Ascending aorta (tissue), 2 donors: ENCODE results near the gene ALPP. TPM values are rescaled to one million over a fixed set of nuclear protein-coding genes. Genes with fewer than 3 reads are reported as not detected.

ENCODE experiments used
- DNase-seq, 2 donors: peaks; one replicate each; pipeline ENCODE4 v3.0.0-alpha.2; 2019; ENCODE audit warnings: low spot score in 2 of 2
- H3K27ac ChIP-seq, 2 donors: fragments of 200-600 bp; sonication (generic); one replicate each; pipeline ENCODE4 v1.5.1; 2016 to 2017; ENCODE audit warnings: mild to moderate bottlenecking in 1 of 2
- H3K27me3 ChIP-seq: fragments of 200-600 bp; sonication (generic); one replicate; pipeline ENCODE4 v1.5.1; 2017
- H3K36me3 ChIP-seq, 2 donors: fragments of 200-600 bp; sonication (generic); one replicate each; pipeline ENCODE4 v1.5.1; 2016
- H3K4me1 ChIP-seq, 2 donors: fragments of 200-600 bp; sonication (generic); one replicate each; pipeline ENCODE4 v1.5.1; 2016 to 2017; ENCODE audit warnings: mild to moderate bottlenecking in 1 of 2
- H3K4me3 ChIP-seq, 2 donors: fragments of 200-600 bp; sonication (generic); one replicate each; pipeline ENCODE4 v1.5.1; 2016 to 2017; ENCODE audit warnings: mild to moderate bottlenecking in 1 of 2
- H3K9me3 ChIP-seq, 2 donors: fragments of 200-600 bp; sonication (generic); one replicate each; pipeline ENCODE4 v1.5.1; 2016
- intact Hi-C: fragments of 100-400 bp; cut with DNase I; formaldehyde crosslinking; loops from one replicate; pipeline ENCODE4 v1.15.1; 2023
- total RNA-seq: library from RNA; depleted of rRNA; stranded (reverse); fragments of >200 nt; gene quantifications from one replicate; pipeline ENCODE4 v1.1.0, GENCODE V29; 2016
- TF ChIP-seq, protein P1 (sequence below), 3 experiments: fragments of 200-600 bp in 2 of 3; fragments of 450-650 bp in 1 of 3; sonication (generic) in 2 of 3; IDR thresholded peaks; one replicate each; pipeline ENCODE4 v1.5.1; 2016 to 2019; ENCODE audit warnings: antibody characterized with exemption in 3 of 3, mild to moderate bottlenecking in 1 of 3, moderate library complexity in 1 of 3

The ALPP gene
- total RNA-seq, 1 donor from 2014 or later = not detected

- intact Hi-C loops = no loop called here
- DNase-seq = no peak
Observed at GRCh38 chr2:232412986-232413385, 34.4 kb downstream of the ALPP start.

DNA sequence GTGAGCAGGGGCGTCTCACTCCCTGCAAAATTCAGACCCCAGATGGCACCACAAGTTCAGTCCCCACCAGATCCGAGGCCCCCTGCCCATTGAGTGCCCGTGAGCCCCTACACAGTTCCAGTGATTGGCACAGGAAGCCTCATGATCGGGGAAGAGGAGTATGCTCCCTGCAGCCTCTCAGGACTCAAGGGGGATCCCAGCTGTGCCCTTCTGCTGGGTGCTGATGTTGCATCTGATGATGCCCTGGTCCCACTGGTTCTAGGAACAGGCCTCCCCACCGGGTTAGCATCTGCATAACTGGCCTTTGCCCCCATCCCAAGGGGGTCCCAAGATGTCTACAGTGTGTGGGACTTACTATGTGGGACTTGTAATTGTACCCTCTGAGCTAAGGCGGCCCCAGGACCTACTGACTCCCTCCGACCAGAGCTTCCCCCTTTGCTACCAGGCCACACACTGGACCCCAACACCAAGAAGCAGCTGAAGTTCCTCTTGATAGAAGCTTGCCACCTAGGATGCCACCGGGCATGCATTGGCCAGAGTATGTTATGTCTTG is 36.7 kb downstream of the ALPP start:
- H3K4me1 ChIP-seq = no peaks in the 10 kb centered on the region
- H3K36me3 ChIP-seq = no peaks in the 10 kb centered on the region
- no peaks in the 10 kb centered on the region for H3K9me3 ChIP-seq
- TF ChIP-seq, protein P1, sequence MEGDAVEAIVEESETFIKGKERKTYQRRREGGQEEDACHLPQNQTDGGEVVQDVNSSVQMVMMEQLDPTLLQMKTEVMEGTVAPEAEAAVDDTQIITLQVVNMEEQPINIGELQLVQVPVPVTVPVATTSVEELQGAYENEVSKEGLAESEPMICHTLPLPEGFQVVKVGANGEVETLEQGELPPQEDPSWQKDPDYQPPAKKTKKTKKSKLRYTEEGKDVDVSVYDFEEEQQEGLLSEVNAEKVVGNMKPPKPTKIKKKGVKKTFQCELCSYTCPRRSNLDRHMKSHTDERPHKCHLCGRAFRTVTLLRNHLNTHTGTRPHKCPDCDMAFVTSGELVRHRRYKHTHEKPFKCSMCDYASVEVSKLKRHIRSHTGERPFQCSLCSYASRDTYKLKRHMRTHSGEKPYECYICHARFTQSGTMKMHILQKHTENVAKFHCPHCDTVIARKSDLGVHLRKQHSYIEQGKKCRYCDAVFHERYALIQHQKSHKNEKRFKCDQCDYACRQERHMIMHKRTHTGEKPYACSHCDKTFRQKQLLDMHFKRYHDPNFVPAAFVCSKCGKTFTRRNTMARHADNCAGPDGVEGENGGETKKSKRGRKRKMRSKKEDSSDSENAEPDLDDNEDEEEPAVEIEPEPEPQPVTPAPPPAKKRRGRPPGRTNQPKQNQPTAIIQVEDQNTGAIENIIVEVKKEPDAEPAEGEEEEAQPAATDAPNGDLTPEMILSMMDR (IDR thresholded peaks at IDR 0.05) = no peak
- peaks cover 13% of the 10 kb centered on the region for H3K27me3 ChIP-seq
- intact Hi-C loops = no loop called here
- no peak overlapping the region for H3K27ac ChIP-seq
- DNase-seq = no peak
- no peak overlapping the region for H3K4me3 ChIP-seq

More at GRCh38 chr2:232412986-232413385, 34.4 kb downstream of the ALPP start:
- no peak overlapping the region for H3K27ac ChIP-seq
- H3K4me3 ChIP-seq = no peak overlapping the region
- H3K27me3 ChIP-seq = no peaks in the 10 kb centered on the region
- no peaks in the 10 kb centered on the region for H3K36me3 ChIP-seq
- no peaks in the 10 kb centered on the region for H3K9me3 ChIP-seq
- no peaks in the 10 kb centered on the region for H3K4me1 ChIP-seq
- TF ChIP-seq, protein P1 (IDR thresholded peaks at IDR 0.05) = no peak

GRCh38 chr2:232415736-232416520 is 37.4 kb downstream of the ALPP start:
- intact Hi-C loops = no loop called here
- H3K27me3 ChIP-seq = peaks cover 13% of the 10 kb centered on the region
- H3K4me3 ChIP-seq = no peak overlapping the region
- H3K9me3 ChIP-seq = no peaks in the 10 kb centered on the region
- TF ChIP-seq, protein P1 (IDR thresholded peaks at IDR 0.05) = no peak
- peaks cover 0 to 3% of the 10 kb centered on the region in 2 donors for H3K4me1 ChIP-seq
- DNase-seq = no peak
- H3K36me3 ChIP-seq = no peaks in the 10 kb centered on the region
- no peak overlapping the region for H3K27ac ChIP-seq

DNA sequence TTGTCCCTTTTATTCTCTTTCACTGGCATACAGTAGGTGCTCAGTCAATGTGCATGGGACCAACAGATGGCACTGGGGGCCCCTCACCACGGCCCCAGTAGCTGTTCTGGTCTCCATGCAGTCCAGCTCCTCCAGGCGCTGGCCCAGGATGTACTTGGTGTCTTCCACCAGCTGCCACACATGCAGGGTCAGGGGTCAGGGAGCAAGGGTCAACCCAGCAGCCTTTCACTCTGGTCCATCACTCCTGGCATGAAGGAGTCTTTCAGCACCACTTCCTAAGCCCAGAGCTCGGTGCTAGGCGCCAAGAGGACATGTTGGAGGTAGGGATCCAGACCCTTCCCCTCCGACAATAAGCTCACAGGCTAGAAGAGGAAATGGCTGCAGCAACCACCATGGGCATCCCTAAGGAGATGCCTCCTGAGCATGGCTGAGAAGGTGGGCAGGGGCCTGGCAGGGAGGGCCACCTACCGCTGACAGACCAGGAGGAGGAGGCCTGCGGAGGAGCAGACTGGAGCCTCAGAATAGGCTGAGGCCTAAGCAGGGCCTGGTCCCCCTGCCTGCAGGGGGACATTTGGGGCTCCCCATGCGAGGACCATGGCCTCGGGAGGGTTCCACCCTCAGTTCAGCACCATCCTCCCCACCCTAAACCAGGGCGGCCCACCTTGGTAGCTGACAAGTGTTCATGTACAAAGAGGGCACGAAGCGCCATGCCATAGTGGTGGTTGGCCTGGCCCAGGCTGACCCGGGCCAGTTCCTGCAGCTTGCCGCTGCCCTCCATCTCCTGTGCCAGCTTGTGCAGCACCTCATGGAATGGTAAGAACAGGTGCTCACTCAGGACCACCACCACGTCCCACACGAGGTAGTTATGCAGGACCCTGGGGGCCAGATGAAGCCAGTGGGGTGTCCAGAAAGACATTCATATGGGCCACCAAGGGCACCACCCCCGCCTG is 38.2 kb downstream of the ALPP start:
- intact Hi-C loops = no loop called here
- H3K27me3 ChIP-seq = peaks cover 13% of the 10 kb centered on the region
- no peak overlapping the region for H3K27ac ChIP-seq
- no peaks in the 10 kb centered on the region for H3K9me3 ChIP-seq
- DNase-seq = no peak
- TF ChIP-seq, protein P1 (IDR thresholded peaks at IDR 0.05) = no peak
- H3K4me1 ChIP-seq = peaks cover 0 to 3% of the 10 kb centered on the region in 2 donors
- no peaks in the 10 kb centered on the region for H3K36me3 ChIP-seq
- H3K4me3 ChIP-seq = no peak overlapping the region

DNA sequence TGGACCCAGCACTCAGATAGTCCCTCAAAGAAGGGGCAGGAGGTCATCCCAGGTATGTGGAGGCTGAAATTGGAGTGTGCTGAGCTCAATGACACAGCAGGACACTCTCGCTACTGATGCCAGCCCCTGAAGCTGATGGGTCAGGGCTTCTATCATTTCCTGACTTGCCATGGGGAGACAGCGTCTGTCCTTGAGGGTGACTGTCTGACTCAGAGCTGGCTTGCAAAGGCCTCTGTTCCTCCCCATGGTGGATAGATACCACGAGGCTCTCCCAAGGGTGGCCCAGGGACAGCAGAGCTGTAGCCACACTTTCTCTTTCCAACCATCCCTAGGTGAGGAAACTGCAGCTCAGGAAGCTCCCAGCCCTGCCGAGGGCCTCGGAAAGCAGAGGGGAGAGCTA is 38.9 kb downstream of the ALPP start:
- TF ChIP-seq, protein P1 (IDR thresholded peaks at IDR 0.05) = no peak
- Histone ChIP-seq H3K36me3 (no peaks in the 10 kb centered on the region), H3K27ac (no peak overlapping the region), H3K9me3 (no peaks in the 10 kb centered on the region), H3K27me3 (peaks cover 13% of the 10 kb centered on the region), H3K4me3 (no peak overlapping the region), H3K4me1 (peaks cover 0 to 3% of the 10 kb centered on the region in 2 donors)
- DNase-seq = no peak
- intact Hi-C loops = no loop called here
